K562 (cell line): Measurements from ENCODE around the gene SPPL3. TPM values are rescaled to one million over a fixed set of nuclear protein-coding genes. Genes with fewer than 3 reads are reported as not detected.
A peak's percentile ranks its signal among the peaks of the same experiment; 100 is the strongest.

Experiments
- BMI1 ChIP-seq: fragments of 150-350 bp; IDR thresholded peaks from 2 replicates; pipeline ENCODE4 v1.6.1; 2014; ENCODE audit warnings: low read length
- CBX1 ChIP-seq: sonication (generic); IDR thresholded peaks from 2 replicates; pipeline ENCODE4 v1.6.1; 2016; ENCODE audit warnings: antibody characterized with exemption, low read depth, mild to moderate bottlenecking
- EHMT2 ChIP-seq: fragments of 450-650 bp; IDR thresholded peaks from 2 replicates; pipeline ENCODE4 v1.6.1; 2018; ENCODE audit warnings: antibody characterized with exemption
- EP300 ChIP-seq: IDR thresholded peaks from 2 replicates; pipeline ENCODE4 v1.6.1; 2012; ENCODE audit warnings: low read length, improper control_type of control experiment
- ESRRA ChIP-seq: fragments of 450-650 bp; IDR thresholded peaks from 2 replicates; pipeline ENCODE4 v1.6.1; 2014; ENCODE audit warnings: low read depth, mild to moderate bottlenecking, moderate library complexity, borderline replicate concordance
- FIP1L1 ChIP-seq: fragments of 200-400 bp; formaldehyde crosslinking; IDR thresholded peaks from 2 replicates; pipeline ENCODE4 v1.6.1; 2018; ENCODE audit warnings: mild to moderate bottlenecking, low read depth, low read length; ENCODE audit not compliant: poor library complexity, severe bottlenecking
- KLF13 ChIP-seq: fragments of 450-650 bp; IDR thresholded peaks from 2 replicates; pipeline ENCODE4 v1.6.1; 2016; ENCODE audit warnings: missing genetic modification characterization, low read depth, mild to moderate bottlenecking, missing compliant biosample characterization, moderate library complexity, borderline replicate concordance
- MECOM ChIP-seq: fragments of 250-450 bp; sonication (Bioruptor Pico); IDR thresholded peaks from 2 replicates; pipeline ENCODE4 v1.8.0; 2022; ENCODE audit warnings: inconsistent platforms
- PHTF2 ChIP-seq: fragments of 250-450 bp; sonication (Bioruptor Pico); IDR thresholded peaks from 2 replicates; pipeline ENCODE4 v1.5.0; 2021; ENCODE audit warnings: mild to moderate bottlenecking
- SAFB2 ChIP-seq: fragments of 200-400 bp; formaldehyde crosslinking; IDR thresholded peaks from 2 replicates; pipeline ENCODE4 v1.6.1; 2018; ENCODE audit warnings: borderline replicate concordance, low read length, low read depth, moderate library complexity; ENCODE audit not compliant: severe bottlenecking
- SP1 ChIP-seq: sonication (generic); formaldehyde crosslinking; IDR thresholded peaks from 2 replicates; pipeline ENCODE4 v1.8.1; 2022; ENCODE audit warnings: mild to moderate bottlenecking, missing genetic modification reagents
- SREBF1 ChIP-seq: fragments of 150-350 bp; IDR thresholded peaks from 2 replicates; pipeline ENCODE4 v1.6.1; 2014; ENCODE audit warnings: antibody characterized with exemption, low read depth, low read length, borderline replicate concordance
- SRSF7 ChIP-seq: fragments of 200-400 bp; formaldehyde crosslinking; optimal IDR thresholded peaks from 2 replicates; pipeline ENCODE3; 2017; ENCODE audit warnings: mild to moderate bottlenecking, low read depth, low read length
- ZNF41 ChIP-seq: fragments of 250-450 bp; sonication (Bioruptor Pico); conservative IDR thresholded peaks from 2 replicates; pipeline ENCODE4 v1.4.0; 2020; ENCODE audit warnings: mild to moderate bottlenecking
- ZNF507 ChIP-seq: conservative IDR thresholded peaks from 2 replicates; pipeline ENCODE4 v1.6.1; 2017; ENCODE audit warnings: missing genetic modification characterization, missing compliant biosample characterization
- ZNF699 ChIP-seq: fragments of 250-450 bp; sonication (Bioruptor Pico); IDR thresholded peaks from 2 replicates; pipeline ENCODE4 v1.8.0; 2021; ENCODE audit warnings: mild to moderate bottlenecking, moderate library complexity; ENCODE audit not compliant: insufficient replicate concordance
- ZNF707 ChIP-seq: fragments of 250-450 bp; sonication (Bioruptor Pico); conservative IDR thresholded peaks from 2 replicates; pipeline ENCODE4 v1.8.0; 2022; ENCODE audit warnings: inconsistent platforms, mild to moderate bottlenecking, moderate library complexity
- polyA plus RNA-seq, 8 experiments: library from polyadenylated mRNA; depleted of rRNA in 4 of 8; stranded (reverse) in 5 of 8; unstranded in 3 of 8; fragments of >200 nt; fragmentation: Nextera tagmentation in 2 of 8; fragmentation: Illumina TruSeq in 1 of 8; extraction: Ambion mirVana in 2 of 8; extraction: Trizol in 1 of 8; gene quantifications; 2 replicates each; pipeline versions ENCODE4 v1.2.1 to v1.2.3, GENCODE V29; 2011 to 2014; ENCODE audit warnings: inconsistent platforms in 1 of 8, missing spikeins in 1 of 8
- total RNA-seq, 7 experiments: library from RNA; depleted of rRNA in 6 of 7; stranded (reverse); fragments of >200 nt in 6 of 7; fragmentation: Illumina TruSeq in 2 of 7; extraction: Trizol in 2 of 7; gene quantifications; 2 replicates each; pipeline versions ENCODE4 v1.2.1 to v1.2.3, GENCODE V29; 2011 to 2021; ENCODE audit warnings: low replicate concordance in 1 of 7
- TF ChIP-seq, protein P1 (sequence below), 2 experiments: fragments of 450-650 bp; conservative IDR thresholded peaks; 2 replicates each; pipeline ENCODE4 v1.6.1; 2017; ENCODE audit warnings: mild to moderate bottlenecking in 2 of 2, moderate library complexity in 2 of 2
- TF ChIP-seq, protein P2 (sequence below): fragments of 250-450 bp; sonication (Bioruptor Pico); IDR thresholded peaks from 2 replicates; pipeline ENCODE4 v1.8.0; 2021; ENCODE audit warnings: borderline replicate concordance, mild to moderate bottlenecking, moderate library complexity; ENCODE audit not compliant: poor library complexity, severe bottlenecking
- TF ChIP-seq, protein P3 (sequence below): sonication (generic); formaldehyde crosslinking; IDR thresholded peaks from 2 replicates; pipeline ENCODE4 v1.8.1; 2023; ENCODE audit warnings: mild to moderate bottlenecking, missing genetic modification reagents
- TF ChIP-seq, protein P4 (sequence below): conservative IDR thresholded peaks from 2 replicates; pipeline ENCODE4 v1.6.1; 2011; ENCODE audit warnings: low read depth, mild to moderate bottlenecking, low read length; ENCODE audit not compliant: control insufficient read depth
- TF ChIP-seq, protein P5 (sequence below): sonication (generic); formaldehyde crosslinking; IDR thresholded peaks from 2 replicates; pipeline ENCODE4 v1.8.1; 2023; ENCODE audit warnings: mild to moderate bottlenecking, missing genetic modification reagents, moderate library complexity

SPPL3 gene
- total and polyA plus RNA-seq, 9 of the 15 experiments (the other 6 are each of a cell fraction or from before 2014, with no cell fraction given) = 2.9 to 32.1 (median 7.1) TPM

DNA sequence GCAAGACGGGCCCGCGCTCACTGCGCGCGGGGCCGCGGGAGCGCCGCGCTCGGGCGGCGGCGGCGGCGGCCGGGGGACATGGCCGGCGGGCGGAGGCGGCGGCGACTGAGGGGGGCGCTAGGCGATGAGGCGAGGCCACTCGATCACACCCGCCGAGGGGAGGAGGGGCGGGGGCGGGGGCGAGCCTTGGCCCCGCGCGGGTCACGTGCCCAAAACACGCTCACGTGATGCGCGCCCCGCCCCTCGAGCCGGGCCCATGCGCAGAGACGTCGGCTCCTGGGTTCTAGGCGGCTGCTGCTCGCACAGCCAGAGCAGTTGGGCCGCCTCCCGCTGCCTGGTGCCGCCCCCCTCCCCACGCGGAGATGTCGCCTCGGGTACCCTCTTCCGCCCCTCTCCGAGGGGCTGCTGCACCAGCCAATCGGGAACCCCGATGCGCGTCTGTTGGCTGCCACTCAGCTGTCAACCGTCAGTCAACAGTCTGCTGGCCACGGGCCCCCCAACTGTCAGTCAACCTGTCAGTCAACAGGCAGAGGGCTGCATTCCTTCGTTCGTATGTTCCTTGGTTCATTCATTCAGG lies at the start of gene SPPL3 (continued):
- no peak for TF ChIP-seq ZNF699 (CRISPR knock-in tag)
- no peak for TF ChIP-seq ZNF707
- TF ChIP-seq BMI1 = no peak
- no peak for TF ChIP-seq EP300
- TF ChIP-seq CBX1 = 0 out of 2 replicates have a peak, but pooled peaks have one; percentile 74
- peak; percentile 48; the same call in 1 of the 2 replicates for TF ChIP-seq SREBF1
- peak; percentile 83 for TF ChIP-seq SP1 (CRISPR knock-in tag)
- no peak for TF ChIP-seq ZNF507
- TF ChIP-seq SAFB2 = no peak
- TF ChIP-seq KLF13 = peak; percentile 79
- TF ChIP-seq, protein P1, sequence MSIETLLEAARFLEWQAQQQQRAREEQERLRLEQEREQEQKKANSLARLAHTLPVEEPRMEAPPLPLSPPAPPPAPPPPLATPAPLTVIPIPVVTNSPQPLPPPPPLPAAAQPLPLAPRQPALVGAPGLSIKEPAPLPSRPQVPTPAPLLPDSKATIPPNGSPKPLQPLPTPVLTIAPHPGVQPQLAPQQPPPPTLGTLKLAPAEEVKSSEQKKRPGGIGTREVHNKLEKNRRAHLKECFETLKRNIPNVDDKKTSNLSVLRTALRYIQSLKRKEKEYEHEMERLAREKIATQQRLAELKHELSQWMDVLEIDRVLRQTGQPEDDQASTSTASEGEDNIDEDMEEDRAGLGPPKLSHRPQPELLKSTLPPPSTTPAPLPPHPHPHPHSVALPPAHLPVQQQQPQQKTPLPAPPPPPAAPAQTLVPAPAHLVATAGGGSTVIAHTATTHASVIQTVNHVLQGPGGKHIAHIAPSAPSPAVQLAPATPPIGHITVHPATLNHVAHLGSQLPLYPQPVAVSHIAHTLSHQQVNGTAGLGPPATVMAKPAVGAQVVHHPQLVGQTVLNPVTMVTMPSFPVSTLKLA (conservative IDR thresholded peaks at IDR 0.05) = peak; percentile 83 to 91
- TF ChIP-seq ESRRA = no peak
- no peak for TF ChIP-seq FIP1L1
- TF ChIP-seq, protein P2, sequence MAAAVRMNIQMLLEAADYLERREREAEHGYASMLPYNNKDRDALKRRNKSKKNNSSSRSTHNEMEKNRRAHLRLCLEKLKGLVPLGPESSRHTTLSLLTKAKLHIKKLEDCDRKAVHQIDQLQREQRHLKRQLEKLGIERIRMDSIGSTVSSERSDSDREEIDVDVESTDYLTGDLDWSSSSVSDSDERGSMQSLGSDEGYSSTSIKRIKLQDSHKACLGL = no peak
- TF ChIP-seq ZNF41 (CRISPR knock-in tag) = no peak
- TF ChIP-seq, protein P3, sequence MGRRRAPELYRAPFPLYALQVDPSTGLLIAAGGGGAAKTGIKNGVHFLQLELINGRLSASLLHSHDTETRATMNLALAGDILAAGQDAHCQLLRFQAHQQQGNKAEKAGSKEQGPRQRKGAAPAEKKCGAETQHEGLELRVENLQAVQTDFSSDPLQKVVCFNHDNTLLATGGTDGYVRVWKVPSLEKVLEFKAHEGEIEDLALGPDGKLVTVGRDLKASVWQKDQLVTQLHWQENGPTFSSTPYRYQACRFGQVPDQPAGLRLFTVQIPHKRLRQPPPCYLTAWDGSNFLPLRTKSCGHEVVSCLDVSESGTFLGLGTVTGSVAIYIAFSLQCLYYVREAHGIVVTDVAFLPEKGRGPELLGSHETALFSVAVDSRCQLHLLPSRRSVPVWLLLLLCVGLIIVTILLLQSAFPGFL (CRISPR knock-in tag) = no peak
- TF ChIP-seq EHMT2 = no peak
- TF ChIP-seq, protein P4, sequence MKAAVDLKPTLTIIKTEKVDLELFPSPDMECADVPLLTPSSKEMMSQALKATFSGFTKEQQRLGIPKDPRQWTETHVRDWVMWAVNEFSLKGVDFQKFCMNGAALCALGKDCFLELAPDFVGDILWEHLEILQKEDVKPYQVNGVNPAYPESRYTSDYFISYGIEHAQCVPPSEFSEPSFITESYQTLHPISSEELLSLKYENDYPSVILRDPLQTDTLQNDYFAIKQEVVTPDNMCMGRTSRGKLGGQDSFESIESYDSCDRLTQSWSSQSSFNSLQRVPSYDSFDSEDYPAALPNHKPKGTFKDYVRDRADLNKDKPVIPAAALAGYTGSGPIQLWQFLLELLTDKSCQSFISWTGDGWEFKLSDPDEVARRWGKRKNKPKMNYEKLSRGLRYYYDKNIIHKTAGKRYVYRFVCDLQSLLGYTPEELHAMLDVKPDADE = 0 out of 2 replicates have a peak, but pooled peaks have one; percentile 23
- TF ChIP-seq, protein P5, sequence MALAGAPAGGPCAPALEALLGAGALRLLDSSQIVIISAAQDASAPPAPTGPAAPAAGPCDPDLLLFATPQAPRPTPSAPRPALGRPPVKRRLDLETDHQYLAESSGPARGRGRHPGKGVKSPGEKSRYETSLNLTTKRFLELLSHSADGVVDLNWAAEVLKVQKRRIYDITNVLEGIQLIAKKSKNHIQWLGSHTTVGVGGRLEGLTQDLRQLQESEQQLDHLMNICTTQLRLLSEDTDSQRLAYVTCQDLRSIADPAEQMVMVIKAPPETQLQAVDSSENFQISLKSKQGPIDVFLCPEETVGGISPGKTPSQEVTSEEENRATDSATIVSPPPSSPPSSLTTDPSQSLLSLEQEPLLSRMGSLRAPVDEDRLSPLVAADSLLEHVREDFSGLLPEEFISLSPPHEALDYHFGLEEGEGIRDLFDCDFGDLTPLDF (CRISPR knock-in tag) = no peak
- TF ChIP-seq MECOM (CRISPR knock-in tag) = no peak
- no peak for TF ChIP-seq SRSF7
- no peak for TF ChIP-seq PHTF2
